GM18907 (cell line): ENCODE measurements around the gene SLAMF9.

Experiments
- ATAC-seq: cut with Tn5 transposase; IDR thresholded peaks from one replicate; pipeline ENCODE4 v1.9.1; 2021; ENCODE audit warnings: mild to moderate bottlenecking, moderate library complexity; ENCODE audit not compliant: unreplicated experiment

SLAMF9 gene

GRCh38 chr1:159953536-159954515, at the start of gene SLAMF9:
SLAMF9 (minus strand) TSS chr1:159954237; CDS start chr1:159954137, 100 bp downstream.
- ATAC-seq, result no peak

DNA sequence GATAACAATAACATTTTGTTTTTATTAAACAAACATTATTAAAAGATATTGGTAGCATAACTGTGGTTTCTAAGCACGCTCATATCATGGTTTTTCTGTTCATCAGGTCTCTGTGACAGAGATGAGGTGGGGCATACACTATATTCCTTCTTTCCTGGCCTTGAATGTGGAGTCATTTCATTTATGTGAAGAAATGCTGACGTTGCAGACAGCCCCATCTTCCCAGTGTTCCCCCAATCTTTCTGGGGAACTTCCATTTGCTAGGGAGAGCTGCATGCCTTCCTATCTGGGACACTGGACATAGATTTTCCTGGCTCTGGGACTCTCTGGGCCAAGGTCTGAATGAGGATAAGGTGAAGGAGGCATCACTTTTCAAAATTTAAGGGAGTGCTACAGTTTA, 47.4 kb upstream of the SLAMF9 start:
- ATAC-seq, result no peak

- no peak for ATAC-seq
Observed at GRCh38 chr1:159999204-159999603, 45.2 kb upstream of the SLAMF9 start.

DNA sequence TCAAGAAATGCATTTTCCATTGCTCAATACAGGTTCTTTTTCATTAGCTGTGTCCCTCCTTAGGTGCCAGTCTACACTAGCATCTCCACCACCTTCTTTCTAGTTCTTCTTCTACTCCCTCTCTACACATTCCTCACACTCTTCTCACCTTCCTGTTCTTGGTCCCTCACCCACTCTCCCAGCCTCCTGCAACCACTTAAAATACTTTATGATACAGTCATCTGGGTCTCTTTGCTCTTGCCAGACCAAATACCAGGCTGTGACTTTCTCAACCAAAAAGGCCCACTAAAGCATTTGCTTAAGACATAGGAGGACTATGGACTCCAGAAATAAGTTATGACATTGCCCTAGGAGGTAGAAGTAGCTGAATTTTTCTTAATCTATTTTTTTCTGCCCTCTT, 42.6 kb upstream of the SLAMF9 start:
- no peak for ATAC-seq

- ATAC-seq, result no peak
Observed at GRCh38 chr1:159994896-159995295, 40.9 kb upstream of the SLAMF9 start.

DNA sequence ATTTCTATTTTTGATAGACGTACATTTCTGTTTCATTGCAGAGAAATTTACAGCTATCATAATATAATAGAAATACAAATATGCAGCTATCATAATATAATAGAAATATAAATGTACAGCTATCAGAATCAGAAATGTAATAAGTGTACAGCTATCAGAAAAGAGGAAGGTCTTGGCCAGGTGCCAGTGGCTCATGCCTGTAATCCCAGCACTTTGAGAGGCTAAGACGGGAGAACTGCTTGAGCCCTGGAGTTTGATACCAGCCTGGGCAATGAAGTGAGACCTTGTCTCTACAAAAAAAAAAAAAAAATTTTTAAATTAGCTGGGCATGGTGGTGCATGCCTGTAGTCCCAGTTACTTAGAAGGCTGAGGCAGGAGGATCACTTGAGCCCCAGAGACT, 39.9 kb upstream of the SLAMF9 start:
- ATAC-seq, result no peak

DNA sequence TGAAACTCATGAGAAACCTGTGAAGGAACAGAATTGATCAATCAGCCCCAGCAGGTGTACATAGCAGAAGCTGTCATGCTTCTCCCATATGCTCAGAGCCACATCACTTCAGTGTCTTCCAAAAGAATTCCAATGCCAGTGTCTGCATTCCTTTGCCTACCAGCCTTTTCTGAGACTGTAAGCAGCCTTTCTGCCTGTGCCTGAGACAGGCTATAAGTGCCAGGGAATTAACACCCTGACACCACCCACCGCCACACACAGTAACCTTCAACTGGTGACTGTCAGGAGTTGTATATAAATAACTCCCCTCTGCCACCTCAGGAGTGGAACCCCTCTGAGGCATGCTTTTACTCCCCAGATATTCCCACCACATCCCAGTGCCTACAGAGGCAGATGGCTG, 38.1 kb upstream of the SLAMF9 start:
- ATAC-seq, result no peak

DNA sequence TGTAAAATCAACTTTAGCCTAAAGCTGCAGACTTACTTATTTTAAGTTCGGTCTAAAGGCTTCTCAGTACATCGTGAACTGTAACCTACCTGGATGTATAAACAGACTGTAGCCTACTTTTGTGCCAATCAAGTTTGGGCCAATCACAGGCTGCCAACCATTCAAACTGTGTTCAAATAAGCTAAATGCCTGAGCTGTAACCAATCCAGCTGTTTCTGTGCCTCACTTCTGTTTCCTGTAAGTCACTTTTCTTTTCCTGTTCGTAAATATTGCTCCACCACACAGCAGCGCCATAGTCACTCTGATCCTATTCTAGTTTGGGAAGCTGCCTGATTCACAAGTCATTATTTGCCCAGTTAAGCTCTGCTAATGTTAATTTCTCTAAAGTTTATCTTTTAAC, 37.5 kb upstream of the SLAMF9 start:
- no peak for ATAC-seq

DNA sequence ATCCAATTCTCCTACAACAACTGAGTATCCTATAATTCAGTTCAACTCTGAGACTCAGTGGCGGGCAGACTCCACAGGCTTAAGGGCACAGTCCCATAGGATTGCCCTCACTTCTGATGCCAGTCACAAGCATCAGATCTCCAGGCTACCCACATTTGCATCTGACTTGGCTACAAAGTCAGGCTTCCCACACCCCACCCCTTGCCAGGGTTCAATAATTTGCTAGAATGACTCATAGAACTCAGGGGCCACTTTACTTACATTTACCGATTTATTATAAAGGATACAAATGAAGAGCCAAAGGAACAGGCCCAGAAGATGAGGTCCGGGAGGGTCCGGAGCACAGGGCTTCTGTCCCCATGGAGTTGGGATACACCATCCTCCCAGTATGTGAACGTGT, 36.0 kb upstream of the SLAMF9 start:
- ATAC-seq, result no peak

- ATAC-seq, result no peak
Observed at GRCh38 chr1:159989581-159989980, 35.5 kb upstream of the SLAMF9 start.

GRCh38 chr1:159988006-159988405, 34.0 kb upstream of the SLAMF9 start:
- ATAC-seq, result no peak

DNA sequence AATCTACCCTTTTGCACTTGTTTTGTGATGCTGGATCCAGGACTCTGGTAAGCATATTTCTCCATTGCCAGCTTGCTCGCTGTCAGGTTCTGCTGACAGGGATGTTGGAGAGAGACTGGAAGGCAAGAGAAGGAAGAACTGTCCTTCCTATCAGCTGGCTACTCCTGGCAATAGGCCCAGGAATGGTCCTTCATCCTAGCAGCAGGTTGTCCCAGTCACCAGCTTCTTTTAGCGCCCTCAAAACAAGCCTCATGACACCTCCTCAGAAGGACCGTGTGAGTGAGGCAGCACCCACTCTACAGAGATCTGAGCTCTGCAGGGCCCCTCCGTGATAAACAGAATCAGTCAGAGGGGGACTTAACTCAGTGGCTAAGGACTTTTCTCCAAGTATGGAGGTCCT, 33.1 kb upstream of the SLAMF9 start:
- no peak for ATAC-seq

GRCh38 chr1:159986531-159986930, 32.5 kb upstream of the SLAMF9 start:
- no peak for ATAC-seq

- no peak for ATAC-seq
Observed at GRCh38 chr1:159986093-159986492, 32.1 kb upstream of the SLAMF9 start.

DNA sequence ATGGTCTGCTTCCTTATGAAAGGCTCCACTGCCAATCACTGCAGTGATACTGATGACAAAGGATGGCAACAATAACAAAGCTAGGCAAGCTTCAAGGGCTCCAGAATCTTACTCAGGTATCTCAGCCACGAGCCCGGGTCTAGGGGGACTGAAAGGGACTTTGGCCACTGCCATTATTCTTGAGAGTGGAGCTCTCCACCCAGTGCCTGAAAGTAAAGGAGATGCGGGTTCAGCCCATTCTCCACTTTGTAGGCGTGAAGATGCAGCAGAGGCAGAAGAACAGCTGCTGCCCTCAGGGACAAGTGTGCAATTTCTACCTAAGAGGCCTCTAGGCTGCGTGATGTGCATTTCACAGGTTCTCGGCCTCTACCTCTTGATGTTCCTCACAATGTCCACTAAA, 31.4 kb upstream of the SLAMF9 start:
- ATAC-seq, result no peak

DNA sequence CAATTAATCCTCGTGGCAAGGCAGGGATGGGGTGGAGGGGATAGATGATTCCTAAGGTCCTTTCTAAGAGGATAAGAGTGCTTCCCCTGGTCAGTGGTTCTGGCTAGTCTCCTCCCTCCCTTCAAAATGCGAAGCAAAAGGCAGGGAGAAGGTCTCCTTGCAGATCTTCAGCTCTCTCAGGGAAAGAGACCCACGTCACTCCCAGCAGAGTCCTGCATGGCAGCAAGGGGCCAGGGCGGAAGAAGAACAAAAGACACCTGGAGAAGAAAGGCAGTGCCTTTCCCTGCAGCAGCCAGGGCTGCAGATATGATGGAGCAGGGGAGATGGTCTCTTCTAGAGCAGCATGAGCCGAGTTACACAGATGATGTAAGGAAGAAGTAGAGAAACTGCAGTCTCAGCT, 29.6 kb upstream of the SLAMF9 start:
- no peak for ATAC-seq

DNA sequence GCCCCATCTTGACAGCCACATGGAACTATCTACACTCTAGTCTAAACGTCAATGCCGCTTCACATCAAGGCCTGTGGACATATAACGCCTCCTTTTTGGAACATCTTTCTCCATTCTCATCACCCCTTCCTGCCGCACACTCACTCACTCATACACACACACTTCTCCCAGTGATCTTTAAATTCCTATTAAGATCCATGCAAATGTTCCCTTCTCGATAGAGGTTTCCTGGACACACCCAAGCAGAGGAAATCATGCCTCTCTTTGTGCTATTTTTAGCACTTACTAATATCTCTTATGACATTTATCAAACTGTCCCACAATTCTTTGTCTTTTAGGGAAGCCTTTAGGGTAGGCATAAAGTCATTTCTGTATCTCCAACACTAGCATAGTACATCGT, 28.2 kb upstream of the SLAMF9 start:
- ATAC-seq, result no peak

DNA sequence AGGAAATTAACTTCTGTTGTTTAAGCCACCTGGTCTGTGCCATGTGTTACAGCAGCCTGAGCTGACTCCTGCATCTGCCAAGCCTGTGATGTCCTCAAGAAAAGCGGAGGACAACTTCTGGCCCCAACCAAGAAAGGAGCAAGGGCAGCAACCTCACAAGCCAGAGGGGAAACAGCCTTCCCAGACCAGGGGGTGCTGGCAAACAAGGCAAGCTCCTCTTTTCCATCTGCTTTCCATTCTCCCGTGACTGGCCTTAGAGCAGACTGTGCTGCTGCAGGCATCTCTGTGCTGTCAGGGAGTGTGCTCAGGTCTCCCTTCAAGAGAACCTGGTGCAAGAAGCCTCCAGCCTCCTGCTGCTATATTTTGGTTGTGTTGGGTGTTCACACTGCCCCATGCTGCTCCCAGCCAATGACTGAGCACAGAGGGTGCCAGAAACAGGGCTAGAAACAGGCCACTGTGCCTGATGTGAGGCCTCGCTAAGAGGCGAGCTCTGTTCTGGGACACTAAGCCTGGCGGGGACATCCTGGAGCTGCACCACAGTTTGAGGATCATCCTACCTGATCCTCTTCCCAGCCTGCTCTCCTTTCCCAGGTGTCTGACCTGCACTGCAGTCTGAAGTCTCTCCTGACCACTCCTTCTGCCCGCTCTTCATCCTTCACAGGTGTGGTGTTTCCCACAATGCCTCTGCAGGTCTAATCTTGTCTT, 27.5 kb upstream of the SLAMF9 start:
- no peak for ATAC-seq

DNA sequence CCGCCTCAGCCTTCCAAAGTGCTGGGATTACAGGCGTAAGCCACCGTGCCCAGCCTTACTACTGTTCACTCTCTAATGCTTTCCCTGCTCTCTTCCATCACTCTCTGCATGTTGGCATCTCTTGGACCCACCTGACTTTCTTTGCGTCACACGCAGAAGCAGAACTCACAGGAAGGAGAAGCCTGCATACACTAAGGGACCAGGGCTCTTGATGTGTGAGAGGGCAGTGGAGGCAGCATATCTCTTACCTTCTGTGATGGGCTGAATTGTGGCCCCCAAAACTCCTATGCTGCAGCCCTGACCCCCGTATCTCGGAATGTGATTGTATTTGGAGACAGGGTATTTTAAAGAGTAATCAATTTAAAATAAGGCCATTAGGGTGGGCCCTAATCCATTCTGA, 26.7 kb upstream of the SLAMF9 start:
- ATAC-seq, result no peak

GRCh38 chr1:159980076-159980475, 26.0 kb upstream of the SLAMF9 start:
- ATAC-seq, result no peak

DNA sequence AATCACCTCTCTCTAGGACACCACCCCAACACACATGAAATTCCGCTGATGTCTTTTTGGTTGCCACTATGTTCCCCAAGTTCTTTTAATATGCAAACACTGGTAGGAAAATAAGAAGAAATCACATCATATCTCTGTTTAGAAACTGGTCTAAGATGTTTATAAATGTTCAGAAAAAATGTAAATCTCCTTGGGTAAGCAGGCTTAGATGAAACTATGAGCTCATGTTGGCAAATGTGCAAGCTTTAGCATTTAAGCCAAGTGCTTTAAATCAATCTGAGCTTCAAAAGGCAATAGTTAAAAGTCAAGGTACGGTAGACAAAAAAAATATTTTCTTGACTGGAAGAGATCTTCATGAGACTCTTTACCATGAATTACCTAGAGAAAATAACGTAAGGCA, 25.2 kb upstream of the SLAMF9 start:
- ATAC-seq, result no peak

DNA sequence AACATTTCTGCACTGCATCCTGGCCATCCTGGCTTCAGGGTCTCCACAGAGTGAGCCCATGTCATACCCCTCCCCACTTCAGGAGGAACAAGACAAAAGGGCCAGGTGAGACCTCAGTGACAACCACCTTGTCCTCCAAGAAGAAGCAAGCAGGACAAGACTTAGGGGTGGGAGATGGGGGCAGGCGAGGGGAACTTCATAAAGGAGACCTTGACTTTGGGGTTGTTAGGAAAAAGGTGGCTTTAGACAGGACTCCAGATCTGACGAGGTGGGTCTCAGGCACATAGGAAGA, 24.0 kb upstream of the SLAMF9 start:
- ATAC-seq, result no peak
